Measurements from ENCODE around the gene VIPR2.

DNA sequence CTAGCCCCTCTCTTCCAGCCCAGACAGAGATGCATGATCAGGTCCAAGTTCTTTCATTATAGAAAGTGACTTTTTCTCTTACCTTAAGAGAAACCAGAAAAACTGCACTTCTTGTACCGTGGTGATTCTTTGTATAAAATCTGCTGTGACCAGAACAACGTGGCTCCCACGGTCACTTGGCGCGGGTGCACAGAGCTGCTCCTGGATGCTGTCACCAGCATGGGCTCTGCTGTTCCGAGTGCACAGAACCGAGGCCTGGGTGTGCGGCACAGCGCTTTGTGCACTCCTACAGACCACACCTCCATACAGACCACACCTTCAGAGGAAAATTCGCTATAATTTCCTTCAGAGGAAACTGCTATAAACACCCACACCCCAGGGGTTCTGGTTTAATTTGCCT, 26.0 kb downstream of the VIPR2 start:
- TF ChIP-seq, protein P1, sequence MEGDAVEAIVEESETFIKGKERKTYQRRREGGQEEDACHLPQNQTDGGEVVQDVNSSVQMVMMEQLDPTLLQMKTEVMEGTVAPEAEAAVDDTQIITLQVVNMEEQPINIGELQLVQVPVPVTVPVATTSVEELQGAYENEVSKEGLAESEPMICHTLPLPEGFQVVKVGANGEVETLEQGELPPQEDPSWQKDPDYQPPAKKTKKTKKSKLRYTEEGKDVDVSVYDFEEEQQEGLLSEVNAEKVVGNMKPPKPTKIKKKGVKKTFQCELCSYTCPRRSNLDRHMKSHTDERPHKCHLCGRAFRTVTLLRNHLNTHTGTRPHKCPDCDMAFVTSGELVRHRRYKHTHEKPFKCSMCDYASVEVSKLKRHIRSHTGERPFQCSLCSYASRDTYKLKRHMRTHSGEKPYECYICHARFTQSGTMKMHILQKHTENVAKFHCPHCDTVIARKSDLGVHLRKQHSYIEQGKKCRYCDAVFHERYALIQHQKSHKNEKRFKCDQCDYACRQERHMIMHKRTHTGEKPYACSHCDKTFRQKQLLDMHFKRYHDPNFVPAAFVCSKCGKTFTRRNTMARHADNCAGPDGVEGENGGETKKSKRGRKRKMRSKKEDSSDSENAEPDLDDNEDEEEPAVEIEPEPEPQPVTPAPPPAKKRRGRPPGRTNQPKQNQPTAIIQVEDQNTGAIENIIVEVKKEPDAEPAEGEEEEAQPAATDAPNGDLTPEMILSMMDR (IDR thresholded peaks at IDR 0.05) = no peak
- no peak for TF ChIP-seq POLR2A (IDR thresholded peaks at IDR 0.05)
